ENCODE results near the gene SELENOM.
A peak's percentile ranks its signal among the peaks of the same experiment; 100 is the strongest.
"Not testable (repeated sequence)": the region's sequence is repeated elsewhere in the genome, so short reads cannot be mapped to it uniquely, and the experiment has no call there.

Gene SELENOM

DNA sequence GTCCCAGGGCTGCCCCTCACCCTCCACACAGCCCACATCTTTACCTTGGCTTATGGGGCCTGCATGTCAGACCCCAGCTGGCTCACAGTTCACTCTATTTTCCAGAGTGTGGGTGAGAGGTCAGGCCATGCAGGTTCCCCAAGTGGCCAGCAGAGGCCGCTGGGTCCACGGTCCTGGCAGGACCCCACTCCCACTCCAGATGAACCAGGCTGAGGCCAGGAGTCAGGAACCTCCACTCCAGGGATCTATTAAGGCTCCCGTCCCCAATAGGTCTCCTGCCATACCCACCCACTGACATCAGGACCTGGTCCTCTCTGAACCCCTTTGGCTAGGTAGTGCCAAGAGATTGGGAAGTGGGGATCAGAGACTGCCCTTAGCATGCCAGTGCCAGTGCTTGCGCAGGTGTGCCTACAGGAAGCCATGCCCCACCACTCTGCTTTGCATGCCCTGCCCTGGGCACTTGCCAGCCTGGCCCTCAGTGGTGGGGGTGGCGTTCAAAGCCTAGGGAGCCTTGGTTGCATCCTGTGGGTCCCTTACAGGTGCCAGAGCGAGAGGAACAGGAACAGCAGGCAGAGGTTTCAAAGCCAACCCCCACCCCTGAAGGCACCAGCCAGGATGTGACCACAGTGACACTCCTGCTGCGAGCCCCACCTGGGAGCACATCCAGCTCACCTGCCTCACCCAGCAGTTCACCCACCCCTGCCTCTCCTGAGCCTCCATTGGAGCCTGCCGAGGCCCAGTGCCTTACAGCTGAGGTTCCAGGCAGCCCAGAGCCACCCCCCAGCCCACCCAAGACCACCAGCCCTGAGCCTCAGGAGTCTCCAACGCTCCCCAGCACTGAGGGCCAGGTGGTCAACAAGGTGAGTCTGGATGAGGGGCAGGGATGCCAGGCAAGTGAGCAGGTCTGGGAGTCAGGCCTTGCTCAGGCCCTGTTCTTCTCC, 17.9 kb downstream of the SELENOM start:
- peak; percentile 20 for DNase-seq

DNA sequence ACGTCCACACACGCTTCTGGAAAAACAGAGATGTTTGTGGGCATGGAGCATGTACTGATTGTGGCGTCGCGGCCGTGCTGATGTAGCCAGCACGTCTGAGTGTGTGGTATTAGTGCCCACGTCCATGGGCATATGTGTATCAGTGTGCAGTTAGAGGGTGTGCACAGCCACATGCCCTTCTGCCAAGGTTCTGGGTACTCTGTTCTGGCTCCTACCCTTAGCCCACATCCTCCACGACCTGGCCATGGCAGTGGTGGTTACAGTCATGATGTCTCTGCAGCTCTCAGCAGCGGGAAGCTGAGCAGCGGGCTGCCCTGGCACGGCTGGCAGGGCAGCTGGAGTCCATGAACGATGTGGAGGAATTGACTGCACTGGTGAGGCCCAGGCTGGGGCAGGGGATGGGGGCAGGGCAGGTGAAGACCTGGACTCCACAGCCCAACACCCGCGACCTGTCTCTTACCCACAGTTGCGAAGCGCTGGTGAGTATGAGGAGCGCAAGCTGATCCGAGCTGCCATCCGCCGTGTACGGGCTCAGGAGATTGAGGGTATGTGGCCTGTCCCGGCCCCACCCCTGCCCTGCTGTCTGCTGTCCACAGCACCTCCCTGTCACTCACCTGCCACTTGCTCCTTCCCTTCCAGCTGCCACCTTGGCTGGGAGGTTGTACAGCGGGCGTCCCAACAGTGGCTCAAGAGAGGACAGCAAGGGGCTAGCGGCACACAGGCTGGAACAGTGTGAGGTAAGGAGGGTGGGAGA, 19.0 kb downstream of the SELENOM start:
- DNase-seq = no peak

DNA sequence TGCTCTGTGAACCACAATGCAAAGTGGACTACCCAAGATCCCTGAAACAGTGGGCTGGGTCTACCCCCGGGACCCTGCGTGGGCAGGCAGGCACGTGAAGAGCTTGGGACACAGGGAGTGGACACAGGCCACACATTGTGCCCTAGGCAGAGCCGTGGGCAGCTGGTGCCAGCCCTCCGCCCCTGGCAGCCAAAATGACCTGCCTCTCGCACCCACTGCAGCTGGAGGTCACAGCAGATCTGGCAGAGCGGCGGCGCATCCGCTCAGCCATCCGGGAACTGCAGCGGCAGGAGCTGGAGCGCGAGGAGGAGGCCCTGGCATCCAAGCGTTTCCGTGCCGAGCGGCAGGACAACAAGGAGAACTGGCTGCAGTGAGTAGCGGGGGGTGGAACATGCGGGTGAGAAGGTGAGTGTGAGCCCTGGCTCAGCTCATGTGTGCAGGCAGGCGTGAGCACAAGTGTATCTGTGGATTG, 19.6 kb downstream of the SELENOM start:
- no peak for DNase-seq

DNA sequence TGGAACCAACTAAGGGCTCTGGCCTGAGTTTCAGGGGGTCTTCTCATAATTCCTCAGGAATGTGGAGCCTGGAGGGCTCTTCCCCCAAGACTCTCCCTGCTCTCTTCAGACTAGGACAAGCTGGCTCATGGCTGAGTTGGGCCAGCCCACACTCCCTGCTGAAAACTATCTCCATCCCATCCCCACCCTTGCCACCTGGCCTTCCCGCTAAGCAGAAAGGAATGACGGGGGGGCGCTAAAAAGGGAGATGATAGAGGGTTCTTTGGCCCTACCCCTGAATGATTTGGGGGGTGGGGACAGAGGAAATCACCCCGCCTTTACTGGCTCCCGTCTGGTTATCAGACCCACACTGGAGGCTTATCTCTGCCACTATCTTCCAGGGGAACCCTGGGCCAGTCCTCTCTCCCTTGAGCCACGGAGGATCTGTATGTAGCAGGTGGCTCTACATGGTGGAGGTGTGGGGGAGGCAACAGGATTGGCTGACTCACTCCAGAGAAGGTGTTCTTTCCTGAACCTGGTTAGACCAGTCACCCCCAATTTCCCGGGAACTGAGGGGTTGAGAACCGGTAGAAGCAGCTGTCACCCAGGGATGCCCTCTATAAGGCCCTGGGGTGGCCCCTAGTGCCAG, 20.6 kb downstream of the SELENOM start:
- no peak for DNase-seq

DNA sequence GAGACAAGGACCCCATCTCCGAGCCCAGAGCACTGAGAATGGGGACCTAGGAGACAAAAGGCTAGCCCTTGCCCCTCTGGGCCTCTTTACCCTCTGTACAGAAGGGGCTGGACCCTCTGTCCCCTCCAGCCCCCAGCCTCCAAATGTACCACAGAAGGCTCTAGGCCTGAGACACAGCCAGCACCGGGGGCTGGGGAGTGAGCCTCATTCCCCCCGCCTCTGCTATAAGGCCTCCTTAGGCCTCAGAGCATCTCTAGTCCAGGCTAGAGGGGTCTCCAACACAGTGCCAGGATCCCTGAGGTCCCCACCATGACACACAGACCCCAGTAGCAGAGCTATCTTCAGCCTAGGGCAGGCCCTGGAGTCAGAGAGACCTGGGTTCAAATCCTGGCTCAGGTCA, 21.4 kb downstream of the SELENOM start:
- no peak for DNase-seq

DNA sequence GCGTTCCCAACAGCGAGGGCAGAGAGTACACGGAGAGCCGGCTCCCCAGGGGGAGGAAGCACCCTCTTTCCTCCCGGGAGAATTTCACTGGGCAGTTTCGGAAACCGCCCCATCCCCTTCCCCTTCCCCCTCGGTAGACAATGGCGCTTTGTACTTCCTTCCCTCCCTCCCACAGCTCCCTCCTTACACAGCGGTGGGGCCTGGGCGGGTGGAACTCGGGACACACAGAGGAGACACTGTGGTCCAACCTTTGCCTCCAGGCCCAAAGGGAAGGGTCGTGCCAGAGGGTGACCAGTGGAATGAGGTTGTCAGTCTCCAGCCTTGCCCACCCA, 21.9 kb downstream of the SELENOM start:
- no peak for DNase-seq

DNA sequence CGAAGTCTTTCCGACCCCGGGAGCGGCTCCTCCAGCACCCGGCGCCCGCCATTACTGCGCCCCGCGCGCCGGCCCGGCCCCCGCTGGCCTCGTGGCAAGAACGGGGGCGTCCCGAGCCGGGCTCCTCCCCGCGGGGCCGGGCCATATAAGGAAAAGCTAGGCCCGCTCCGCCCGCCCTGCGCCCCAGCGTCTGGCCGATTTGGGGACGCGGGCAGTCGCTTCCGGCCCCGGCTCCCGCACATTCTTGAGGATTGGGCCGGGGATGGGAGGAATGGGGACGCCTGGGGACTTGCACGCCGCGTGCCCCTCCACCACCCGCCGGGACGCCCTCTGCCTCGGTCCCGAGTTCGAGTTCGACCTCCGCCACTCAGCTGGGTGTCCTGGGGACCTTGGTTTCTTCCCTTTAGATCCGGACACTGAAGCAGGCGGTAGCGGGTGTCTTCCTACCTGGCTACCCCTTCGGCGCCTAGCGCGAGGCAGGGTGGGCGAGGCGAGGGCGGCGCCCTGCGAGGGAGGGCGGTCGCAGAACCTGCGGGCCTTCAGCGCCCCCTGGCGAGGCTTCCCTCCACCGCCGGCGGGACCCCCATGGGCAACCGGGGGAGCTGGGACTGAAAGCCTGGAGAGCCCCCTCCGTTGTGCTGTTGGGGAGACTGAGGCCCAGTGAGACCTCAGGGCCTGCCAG, 22.4 kb downstream of the SELENOM start:
- no peak for DNase-seq

DNA sequence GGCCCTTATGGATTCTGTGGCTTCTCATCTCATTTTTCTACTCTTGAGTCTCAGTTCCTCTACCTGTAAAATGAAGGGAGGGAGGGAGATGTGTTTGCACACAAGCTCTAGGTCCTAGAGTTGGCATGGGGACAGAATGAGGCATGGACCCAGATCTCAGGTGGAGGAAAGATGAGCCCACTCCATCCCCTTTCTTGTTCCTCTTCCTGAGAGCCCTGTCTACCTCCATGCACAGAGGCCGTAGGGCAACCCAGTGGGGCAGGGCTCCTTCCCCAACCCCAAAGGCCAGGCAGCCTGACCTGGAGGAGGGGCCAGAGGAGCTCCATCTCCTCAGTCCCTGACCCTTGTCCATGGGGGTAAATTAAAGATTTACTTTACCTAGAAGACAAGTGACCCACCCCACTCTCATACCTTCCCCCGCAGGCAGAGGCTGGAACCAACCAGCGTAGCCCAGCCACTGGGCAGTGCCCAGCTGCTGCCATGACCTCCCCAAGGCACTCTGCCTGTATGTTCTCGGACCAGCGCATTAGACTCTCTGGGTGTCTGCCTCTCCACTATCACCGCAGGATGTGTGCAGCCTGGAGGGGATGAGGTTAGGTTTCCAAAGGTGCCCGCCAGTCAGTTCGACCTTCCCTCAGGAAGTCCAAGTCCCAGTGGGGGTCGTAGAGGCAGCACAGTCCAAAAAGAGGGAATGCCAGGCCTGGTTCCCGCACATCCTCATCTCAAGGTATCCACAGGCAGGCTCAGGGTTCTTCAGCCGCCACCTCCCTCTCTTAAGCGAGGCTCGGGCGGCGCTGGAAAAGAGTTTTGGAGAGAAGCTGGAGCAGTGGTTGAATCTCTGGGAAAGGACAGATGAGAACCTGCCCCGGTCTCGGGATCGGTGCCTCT, 23.2 kb downstream of the SELENOM start:
- no peak for DNase-seq

DNA sequence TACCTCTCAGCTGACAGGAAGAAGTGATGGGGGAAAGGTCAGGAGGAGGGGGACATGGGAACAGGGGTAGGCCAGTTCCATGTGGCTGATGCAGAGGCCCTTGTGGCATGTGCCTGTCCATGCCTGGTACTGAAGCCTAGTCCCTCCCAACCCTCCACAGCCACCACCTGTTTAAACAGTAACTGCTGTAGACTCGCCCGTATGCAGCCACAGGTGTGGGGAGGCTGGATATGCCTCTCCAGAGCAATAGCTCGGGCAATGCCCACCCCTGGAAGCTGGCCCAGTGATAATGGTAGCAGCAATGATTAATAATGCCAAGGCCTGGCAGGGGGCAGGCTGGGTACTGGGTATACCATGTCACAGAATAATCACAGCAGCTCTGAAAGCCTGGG, 24.0 kb downstream of the SELENOM start:
- DNase-seq = peak; percentile 92

DNA sequence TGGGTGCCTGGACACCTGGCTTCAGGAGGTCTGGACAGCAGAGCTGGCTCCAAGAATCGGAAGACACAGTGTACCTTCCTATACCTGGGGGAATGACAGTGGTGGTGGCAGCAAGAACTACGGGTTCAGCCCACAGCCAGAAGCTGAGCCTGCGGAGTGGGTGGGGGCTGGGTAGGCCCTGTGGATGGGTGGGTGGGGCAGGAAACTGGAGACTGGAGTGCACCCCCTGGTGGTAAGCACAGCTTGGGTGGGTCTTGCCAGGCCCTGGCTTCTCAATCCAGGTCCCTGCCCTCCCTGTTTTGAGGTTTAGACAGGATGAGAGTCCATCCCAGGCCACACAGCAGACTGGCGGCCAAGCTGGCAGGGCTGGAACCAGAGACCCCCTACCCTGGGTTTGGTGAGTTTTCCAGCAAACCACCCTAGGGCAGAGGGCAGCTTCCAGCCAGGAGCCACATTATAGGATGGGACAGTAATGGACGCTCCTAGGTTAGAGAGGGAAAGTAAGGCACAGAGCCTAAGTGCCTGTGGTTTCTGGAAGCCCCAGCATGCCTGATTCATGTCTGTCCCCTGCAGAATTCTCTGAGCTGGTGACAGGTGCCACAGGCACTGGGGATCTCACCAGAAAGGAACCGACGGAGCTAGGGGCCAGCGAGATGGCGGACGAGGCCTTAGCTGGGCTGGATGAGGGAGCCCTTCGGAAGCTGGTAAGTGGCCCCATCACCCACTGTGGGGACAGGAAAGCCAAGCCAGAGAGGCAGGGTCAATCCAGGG, 24.6 kb downstream of the SELENOM start:
- DNase-seq = no peak

DNA sequence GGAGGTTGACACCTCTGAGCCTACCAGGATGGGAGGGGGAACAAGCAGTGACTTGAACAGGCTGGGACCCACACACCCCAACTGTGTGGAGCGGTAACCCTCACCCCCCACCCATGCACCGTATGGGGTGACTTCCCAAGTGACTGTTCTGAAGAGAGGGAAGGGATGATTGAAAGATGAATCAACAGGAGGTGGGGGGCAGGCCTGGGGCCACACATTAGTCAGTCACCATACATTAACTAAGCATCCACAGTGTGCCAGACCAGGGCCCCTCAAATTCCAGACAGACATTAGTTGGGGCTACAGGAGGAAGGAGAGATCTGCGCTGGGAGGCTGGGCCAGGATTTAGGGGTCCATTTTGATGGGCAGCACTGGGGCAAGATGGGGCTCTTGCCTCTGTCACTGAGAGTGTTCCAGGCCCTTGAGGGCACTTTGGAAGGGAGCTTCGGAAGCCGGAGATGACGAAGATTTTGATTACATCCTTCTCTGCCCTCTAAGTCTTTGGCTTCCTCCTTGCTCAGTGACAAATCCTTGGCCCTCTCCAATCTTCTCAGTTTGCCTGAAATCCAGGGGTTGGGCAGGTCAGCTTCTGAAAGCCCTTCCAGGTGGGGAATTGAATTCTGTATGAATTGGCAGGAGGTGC, 25.3 kb downstream of the SELENOM start:
- DNase-seq = no peak

DNA sequence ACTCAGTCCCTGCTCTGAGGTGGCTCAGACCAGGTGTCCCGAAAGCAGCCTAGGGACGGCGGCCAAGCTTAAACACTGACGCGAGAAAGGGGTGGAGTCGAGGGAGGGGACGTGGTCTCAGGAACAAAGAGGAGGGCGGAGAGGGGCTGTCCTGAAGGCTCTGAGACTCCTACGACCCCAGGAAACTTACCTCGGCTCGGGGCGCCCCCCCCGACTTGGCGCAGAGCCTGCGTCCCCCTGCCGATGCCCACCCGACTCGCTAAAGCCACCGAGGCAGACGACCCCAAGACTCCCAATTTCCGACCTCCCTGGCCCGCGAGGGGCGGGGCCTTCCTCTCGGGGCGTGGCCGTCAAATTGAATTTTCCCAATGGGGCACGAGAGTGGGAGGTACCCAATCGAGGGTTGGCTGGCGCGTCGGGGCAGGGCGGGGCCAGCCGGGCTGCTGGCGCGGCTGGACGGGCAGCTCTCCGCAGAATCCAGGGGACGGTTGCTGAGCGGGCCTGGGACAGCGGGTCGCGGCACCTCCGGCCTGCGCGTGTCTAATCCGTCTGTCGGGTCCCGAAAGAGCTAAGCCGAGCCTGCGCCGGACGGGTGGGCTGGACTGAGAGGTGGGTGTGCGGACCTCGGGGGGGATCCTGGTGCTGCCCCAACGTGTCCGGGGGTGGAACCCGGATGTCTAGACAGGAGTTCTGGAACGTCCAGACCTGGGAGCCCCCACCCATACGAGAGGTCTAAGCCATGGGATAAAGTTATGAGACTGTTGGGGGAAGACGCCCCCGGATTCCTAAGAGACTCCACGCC, 26.3 kb downstream of the SELENOM start, which contains the start of gene SMTN:
Gene SMTN, plus strand, starts transcription at position 471 of the 802 bp plus-strand sequence. CDS start 1,941 bp downstream, outside the sequence.
- DNase-seq = peak; percentile 88

DNA sequence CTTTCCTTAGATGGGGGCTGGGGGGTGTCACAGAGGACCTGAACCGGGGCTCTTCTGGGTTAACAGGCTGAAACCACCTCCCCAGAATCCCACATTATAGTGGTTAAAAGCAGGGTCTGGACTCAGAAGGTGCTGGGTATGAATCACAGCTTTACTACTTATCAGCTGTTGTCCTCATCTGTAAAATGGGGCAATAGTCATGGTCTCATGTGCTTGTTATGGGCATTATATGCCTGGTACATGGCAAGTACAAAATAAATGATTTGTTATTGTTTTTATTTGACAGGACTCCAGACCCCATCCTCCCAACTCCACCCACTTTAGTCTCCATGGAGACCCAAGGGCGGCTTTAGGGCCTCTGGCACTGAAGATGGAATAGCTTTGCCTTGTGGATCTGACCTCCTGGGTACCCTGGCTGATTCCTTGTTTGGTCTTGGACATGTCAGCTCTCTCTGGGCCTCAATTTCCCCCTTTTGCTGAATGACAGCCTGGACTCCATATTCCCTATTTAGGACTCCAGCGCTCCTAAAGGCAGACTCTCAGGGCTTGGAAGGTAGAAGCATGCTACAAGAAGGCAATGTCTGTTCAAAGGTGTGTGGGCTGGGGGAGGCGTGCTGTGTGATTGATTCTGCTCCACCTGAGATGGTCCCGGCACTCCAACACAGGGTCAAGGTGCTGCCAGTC, 27.1 kb downstream of the SELENOM start:
- DNase-seq = no peak

DNA sequence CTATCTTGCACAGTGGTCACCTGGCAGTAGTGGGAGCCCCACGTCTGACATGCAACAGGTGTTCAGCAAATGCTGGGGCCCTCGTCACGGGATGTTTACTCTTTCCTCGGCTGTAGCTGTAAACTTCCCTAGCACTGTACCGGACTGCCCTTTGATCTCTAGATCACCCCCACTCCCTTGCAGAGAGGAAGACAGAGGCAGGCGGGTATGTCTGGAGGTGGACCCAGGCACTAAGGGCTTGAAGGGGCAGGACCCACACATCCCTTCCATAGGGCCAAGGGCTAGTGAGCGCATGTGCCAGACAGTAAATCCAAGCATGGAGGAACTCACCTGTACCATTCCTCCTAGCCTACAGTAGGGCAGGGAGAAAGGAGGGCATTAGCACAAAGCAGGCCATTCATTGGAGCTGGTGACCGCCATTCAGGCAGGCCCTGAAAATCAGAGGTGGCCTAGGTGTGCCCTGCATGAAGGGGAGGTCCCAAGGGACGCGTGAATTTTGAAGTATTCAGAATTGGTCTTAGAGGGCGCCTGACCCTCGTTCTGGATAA, 28.2 kb downstream of the SELENOM start:
- DNase-seq = no peak

DNA sequence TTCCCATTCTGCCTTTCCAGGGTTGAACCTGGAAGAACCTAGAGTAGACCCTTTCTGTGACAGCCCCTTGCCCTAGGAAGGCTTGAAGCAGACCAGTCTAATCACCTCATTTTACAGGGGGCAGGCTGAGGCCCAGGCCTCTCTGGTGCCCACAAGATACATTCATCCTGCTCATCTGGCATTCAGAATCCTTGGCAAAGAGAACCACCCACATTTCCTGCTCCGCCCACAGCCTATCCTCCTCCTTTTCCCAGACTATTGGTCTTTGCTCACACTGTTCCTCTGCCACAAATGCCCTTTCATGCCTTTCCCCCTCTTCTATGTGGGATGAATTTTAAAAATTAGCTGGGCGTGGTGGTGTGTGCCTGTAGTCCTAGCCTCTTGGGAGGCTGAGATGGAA, 29.0 kb downstream of the SELENOM start:
- DNase-seq = not testable (repeated sequence)

DNA sequence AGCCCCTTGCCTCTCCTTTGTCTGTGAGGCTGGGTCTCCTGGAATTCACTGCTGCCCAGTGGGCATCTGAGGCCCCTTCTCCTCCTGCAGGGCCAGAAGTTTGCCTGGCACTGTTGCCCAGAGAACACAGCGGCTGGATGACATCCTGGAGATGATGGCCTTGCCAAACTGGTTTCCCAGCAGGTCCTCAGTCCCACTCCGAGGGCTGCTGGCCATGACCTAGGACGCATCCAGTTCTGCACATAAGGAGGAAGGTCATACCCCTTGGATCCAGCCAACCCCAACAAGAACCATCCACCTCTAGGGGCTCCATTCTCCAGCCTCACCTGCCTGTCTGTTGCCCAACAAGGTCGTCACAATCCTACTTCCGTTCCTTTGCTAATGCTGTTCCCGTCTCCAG, 29.7 kb downstream of the SELENOM start:
- DNase-seq = no peak

DNA sequence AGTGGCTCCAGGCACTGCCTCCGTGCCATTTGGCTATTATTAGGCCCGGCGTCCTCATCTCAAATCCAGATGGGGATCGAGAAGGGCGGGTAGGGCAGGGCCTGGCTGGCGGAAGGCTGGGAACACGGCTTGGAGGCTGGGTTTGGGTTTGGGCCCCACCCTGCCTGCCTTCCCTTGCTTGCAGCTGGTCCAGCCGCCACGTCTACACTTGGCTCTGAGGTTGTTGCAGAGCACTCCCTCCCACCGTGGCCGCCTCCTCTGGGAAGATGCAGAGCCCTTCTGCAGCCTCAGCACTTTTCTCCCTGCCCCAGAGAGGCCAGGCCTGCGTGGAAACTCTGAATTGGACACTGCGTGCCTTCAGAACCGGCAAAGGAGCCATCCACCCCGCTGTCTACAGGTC, 31.4 kb downstream of the SELENOM start:
- DNase-seq = no peak

DNA sequence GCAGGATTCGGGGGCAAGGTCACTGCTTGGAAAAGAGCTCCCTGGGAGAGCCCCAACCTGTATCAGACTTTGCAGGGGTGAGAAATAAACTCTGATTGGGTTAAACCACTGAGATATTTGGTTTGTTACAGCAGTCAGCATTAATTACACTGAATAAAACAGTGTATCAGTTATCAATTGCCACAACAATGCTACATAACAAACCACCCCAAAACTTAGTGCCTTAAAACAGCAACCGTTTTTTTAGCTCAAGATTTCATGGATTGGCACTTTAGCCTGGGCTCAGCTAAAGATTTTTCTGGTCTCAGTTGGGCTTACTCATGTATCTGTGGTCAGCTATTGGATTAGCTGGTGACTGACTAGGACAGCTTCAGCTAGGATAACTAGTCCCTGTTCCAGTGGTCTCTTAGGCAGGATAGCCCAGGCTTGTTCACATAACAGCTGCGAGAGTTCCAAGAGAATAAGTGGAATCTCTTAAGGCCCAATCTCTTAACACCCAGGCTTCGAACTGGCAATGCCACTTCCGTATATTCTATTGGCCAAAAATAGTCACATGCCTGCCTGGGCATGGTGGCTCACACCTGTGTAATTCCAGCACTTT, 33.7 kb downstream of the SELENOM start:
- not testable (repeated sequence) for DNase-seq

Measured in NCI-H1092 (cell line).